ENCODE measurements around the gene FBH1.
"Not testable (repeated sequence)": the region's sequence is repeated elsewhere in the genome, so short reads cannot be mapped to it uniquely, and the experiment has no call there.

Gene FBH1

DNA sequence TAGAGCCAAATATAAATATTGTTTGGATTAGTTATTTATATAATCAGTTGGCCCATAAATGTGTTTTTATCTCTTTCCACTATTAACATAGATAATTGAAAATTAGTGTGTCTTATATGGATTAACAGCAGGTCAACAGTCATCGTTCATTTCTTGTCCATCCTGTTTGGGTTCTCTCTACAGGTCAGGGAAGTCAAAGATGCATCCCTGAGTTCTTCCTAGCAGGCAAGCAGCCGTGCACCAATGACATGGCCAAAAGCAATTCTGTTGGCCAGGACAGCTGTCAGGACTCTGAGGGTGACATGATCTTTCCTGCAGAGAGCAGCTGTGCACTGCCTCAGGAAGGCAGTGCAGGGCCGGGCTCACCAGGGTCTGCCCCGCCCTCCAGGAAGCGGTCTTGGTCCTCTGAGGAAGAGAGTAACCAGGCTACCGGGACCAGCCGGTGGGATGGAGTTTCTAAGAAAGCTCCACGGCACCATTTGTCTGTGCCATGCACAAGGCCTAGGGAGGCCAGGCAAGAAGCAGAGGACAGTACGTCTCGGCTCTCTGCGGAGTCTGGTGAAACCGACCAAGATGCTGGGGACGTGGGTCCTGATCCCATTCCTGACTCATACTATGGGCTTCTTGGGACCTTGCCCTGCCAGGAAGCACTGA lies 15.9 kb downstream of the FBH1 start:
- H3K27ac ChIP-seq (ENCODE audit: low read depth, low read length, poor library complexity, severe bottlenecking): no peak overlapping the region
- H3K79me2 ChIP-seq (ENCODE audit: insufficient read depth, low read length): no peaks in the 10 kb centered on the region
- no peak overlapping the region for H3K4me2 ChIP-seq (ENCODE audit: low read length)
- no peaks in the 10 kb centered on the region for H3K9me3 ChIP-seq (ENCODE audit: low read length)
- H3K9me2 ChIP-seq (ENCODE audit: low read depth, low read length): no peaks in the 10 kb centered on the region
- H3K36me3 ChIP-seq (ENCODE audit: insufficient read depth, low read length): peaks cover 43% of the 10 kb centered on the region
- TF ChIP-seq EZH2 (IDR thresholded peaks at IDR 0.05; ENCODE audit: borderline replicate concordance, low read length): no peak
- TF ChIP-seq, protein P1, sequence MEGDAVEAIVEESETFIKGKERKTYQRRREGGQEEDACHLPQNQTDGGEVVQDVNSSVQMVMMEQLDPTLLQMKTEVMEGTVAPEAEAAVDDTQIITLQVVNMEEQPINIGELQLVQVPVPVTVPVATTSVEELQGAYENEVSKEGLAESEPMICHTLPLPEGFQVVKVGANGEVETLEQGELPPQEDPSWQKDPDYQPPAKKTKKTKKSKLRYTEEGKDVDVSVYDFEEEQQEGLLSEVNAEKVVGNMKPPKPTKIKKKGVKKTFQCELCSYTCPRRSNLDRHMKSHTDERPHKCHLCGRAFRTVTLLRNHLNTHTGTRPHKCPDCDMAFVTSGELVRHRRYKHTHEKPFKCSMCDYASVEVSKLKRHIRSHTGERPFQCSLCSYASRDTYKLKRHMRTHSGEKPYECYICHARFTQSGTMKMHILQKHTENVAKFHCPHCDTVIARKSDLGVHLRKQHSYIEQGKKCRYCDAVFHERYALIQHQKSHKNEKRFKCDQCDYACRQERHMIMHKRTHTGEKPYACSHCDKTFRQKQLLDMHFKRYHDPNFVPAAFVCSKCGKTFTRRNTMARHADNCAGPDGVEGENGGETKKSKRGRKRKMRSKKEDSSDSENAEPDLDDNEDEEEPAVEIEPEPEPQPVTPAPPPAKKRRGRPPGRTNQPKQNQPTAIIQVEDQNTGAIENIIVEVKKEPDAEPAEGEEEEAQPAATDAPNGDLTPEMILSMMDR (IDR thresholded peaks at IDR 0.05; ENCODE audit: low read length): no peak
- no peaks in the 10 kb centered on the region for H3K4me1 ChIP-seq (ENCODE audit: insufficient read depth, low read length, severe bottlenecking)
- no peak overlapping the region for H3K9ac ChIP-seq (ENCODE audit: low read length)
- H3F3A ChIP-seq (ENCODE audit: insufficient read depth, low read length): no peaks in the 10 kb centered on the region
- H3K4me3 ChIP-seq (ENCODE audit: low read depth, low read length, poor library complexity, severe bottlenecking): no peak overlapping the region
- no peak overlapping the region for H2AFZ ChIP-seq (ENCODE audit: low read length)
- H4K20me1 ChIP-seq (ENCODE audit: insufficient read depth, low read length): no peaks in the 10 kb centered on the region
- H3K27me3 ChIP-seq (ENCODE audit: insufficient read depth, low read length): no peaks in the 10 kb centered on the region

DNA sequence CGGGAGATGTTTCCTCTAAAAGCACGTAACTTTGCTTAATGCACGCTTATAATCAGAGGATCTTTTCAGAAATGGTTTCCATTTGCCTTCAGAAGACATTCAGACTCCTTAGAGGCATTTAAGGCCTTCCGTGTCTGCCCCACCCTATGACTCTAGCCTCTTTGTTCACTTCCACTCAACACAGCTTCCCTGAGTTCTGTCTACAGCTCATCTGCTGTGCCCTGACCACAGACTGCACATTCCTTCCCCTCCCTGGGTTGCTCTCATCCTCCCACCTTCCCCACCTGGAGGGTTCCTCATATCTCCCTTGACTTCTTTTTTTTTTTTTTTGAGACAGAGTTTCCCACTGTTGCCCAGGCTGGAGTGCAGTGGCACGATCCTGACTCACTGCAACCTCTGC lies 16.6 kb downstream of the FBH1 start:
- H3K79me2 ChIP-seq (ENCODE audit: insufficient read depth, low read length): no peaks in the 10 kb centered on the region
- H3K4me2 ChIP-seq (ENCODE audit: low read length): no peak overlapping the region

DNA sequence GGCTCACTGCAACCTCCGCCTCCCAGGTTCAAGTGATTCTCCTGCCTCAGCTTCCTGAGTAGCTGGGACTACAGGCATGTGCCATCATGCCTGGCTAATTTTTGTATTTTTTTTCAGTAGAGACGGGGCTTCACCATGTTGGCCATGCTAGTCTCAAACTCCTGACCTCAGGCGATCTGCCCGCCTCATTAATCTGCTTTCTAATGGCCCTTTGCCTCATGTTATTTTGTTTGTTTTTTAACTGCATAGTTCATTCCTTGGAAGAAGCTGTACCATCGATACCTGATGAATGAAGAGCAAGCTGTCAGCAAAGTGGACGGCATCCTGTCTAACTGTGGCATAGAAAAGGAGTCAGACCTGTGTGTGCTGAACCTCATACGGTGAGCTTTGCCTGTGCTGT lies 18.6 kb downstream of the FBH1 start:
- not testable (repeated sequence) for H3K9me2 ChIP-seq (ENCODE audit: low read depth, low read length); H3K4me3 ChIP-seq (ENCODE audit: low read depth, low read length, poor library complexity, severe bottlenecking); H3K4me1 ChIP-seq (ENCODE audit: insufficient read depth, low read length, severe bottlenecking); H3K9me3 ChIP-seq (ENCODE audit: low read length); H3K9ac ChIP-seq (ENCODE audit: low read length); H2AFZ ChIP-seq (ENCODE audit: low read length); H4K20me1 ChIP-seq (ENCODE audit: insufficient read depth, low read length); H3K27ac ChIP-seq (ENCODE audit: low read depth, low read length, poor library complexity, severe bottlenecking); H3F3A ChIP-seq (ENCODE audit: insufficient read depth, low read length); H3K4me2 ChIP-seq (ENCODE audit: low read length); H3K27me3 ChIP-seq (ENCODE audit: insufficient read depth, low read length); H3K79me2 ChIP-seq (ENCODE audit: insufficient read depth, low read length)
- H3K36me3 ChIP-seq (ENCODE audit: insufficient read depth, low read length): peaks cover 66% of the 10 kb centered on the region

More for the DNA sequence above, 16.6 kb downstream of the FBH1 start:
- H3K9me3 ChIP-seq (ENCODE audit: low read length): no peaks in the 10 kb centered on the region
- H3K9ac ChIP-seq (ENCODE audit: low read length): no peak overlapping the region
- no peaks in the 10 kb centered on the region for H3K4me1 ChIP-seq (ENCODE audit: insufficient read depth, low read length, severe bottlenecking)
- no peaks in the 10 kb centered on the region for H3K27me3 ChIP-seq (ENCODE audit: insufficient read depth, low read length)
- H3K4me3 ChIP-seq (ENCODE audit: low read depth, low read length, poor library complexity, severe bottlenecking): no peak overlapping the region
- no peak overlapping the region for H2AFZ ChIP-seq (ENCODE audit: low read length)
- H3K36me3 ChIP-seq (ENCODE audit: insufficient read depth, low read length): peaks cover 50% of the 10 kb centered on the region
- TF ChIP-seq, protein P1 (IDR thresholded peaks at IDR 0.05; ENCODE audit: low read length): no peak
- no peak for TF ChIP-seq EZH2 (IDR thresholded peaks at IDR 0.05; ENCODE audit: borderline replicate concordance, low read length)
- no peaks in the 10 kb centered on the region for H3K9me2 ChIP-seq (ENCODE audit: low read depth, low read length)
- no peak overlapping the region for H3K27ac ChIP-seq (ENCODE audit: low read depth, low read length, poor library complexity, severe bottlenecking)
- no peaks in the 10 kb centered on the region for H3F3A ChIP-seq (ENCODE audit: insufficient read depth, low read length)
- H4K20me1 ChIP-seq (ENCODE audit: insufficient read depth, low read length): no peaks in the 10 kb centered on the region

All from OCI-LY1 (cell line).